Stimulated activated CD4-positive, alpha-beta T cell treated with anti-CD3 and anti-CD28 coated beads, Interleukin-15, amount 100 ng/mL, for 24 hours (primary cell): ENCODE results near the gene DAPK2.

Experiments
- DNase-seq: peaks from one replicate; pipeline ENCODE4 v3.0.0-alpha.2; 2020

DAPK2 gene

DNA sequence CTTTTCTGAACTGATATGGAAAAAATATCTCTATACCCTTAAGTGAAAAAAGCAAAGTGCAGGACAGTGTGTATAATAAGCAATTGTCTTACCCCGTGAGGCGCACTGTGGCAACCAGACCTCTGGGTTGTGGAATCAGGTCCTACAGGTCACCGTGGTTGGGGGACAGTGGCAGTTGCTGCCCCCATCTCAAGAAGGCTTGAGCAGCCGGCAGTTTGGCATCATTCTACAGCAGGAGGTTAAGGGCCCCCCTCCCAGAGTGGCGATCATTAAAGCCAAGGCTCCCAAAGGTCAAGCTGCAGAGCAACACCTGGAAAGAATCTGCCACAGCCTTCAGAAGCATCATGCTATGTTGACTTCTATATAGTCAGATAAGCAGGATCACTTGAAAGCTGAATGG lies 156.5 kb downstream of the DAPK2 start:
- no peak for DNase-seq

- DNase-seq, result no peak
These were observed 157.5 kb downstream of the DAPK2 start for GRCh38 chr15:63888823-63889222.

DNA sequence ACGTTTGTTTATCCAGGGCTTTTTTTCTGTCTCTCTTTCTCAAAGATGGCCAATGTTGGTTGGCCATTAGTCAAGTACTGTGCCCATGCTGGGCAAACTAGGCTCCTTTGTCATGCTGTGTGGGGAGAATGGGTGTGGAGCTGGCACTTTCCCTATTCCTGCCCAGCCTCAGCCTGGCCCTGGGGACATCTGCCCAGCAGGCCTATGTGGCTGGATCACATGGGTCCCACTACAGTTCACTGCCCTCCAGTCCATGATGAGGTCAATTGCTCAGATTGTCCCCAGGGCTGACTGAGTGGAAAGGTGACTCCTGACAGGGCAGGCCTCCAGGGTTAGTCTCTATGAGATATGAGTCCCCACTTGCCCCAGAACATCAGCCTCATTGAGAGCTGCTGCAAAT lies 158.1 kb downstream of the DAPK2 start:
- no peak for DNase-seq

DNA sequence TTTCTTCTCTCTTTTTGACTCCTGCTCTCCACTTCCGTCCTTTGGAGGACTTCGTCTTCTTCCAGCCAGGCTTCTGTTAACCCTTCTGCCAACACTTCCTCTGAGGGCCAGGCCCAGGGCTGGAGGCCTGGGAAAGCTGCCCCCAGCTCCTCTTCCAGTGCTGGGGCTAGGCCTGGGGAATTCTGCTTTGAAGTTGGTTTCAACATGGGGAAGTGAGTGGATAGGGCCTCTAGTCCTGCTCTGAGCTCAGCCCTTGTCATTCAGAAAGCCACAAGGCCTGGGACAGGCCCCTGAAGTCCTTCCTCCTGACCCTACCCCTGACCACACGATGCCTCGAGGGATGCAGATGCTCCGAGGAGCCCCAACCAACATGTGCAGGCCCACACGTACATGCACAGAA lies 158.7 kb downstream of the DAPK2 start:
- DNase-seq, result no peak

DNA sequence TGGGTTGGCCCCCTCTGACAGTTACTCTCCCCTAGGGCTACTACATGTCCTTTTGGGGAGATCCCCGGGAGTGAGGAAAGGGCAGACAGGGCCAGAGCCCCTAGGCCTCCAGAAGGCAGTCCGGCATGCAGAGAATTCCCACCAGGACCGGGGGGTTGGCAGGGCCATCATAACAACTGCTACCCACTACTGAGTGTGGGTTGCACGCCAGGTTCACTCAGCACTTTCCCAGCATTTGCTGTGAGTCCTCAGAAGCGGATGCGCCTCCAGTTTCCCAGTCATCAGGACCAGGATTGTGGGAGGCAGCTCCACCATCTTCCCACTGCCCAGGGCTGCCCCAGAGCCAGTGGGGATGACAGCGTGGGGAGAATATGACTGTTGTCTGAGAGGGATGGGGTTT lies 161.3 kb downstream of the DAPK2 start:
- DNase-seq, result no peak

- no peak for DNase-seq
These were observed 164.9 kb downstream of the DAPK2 start for GRCh38 chr15:63881431-63881830.

DNA sequence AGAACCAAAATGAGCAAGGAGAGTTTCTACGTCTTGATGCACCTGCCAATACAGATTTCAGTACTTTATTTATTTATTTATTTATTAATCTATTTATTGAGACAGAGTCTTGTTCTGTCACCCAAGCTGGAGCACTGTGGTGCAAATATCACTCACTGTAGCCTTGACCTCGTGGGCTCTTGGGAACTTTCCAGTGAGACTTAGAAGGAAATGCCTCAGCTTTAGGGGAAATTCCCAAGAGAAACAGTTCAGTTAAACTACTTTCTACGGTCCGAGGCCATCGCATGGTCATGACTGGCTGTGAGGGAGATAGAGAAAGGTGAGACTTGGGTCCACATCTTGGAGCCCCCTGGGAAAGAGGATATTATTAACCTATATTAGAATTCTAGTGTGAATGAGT lies 165.5 kb downstream of the DAPK2 start:
- no peak for DNase-seq

- no peak for DNase-seq
These were observed 166.3 kb downstream of the DAPK2 start for GRCh38 chr15:63879995-63880394.

- no peak for DNase-seq
These were observed 167.1 kb downstream of the DAPK2 start for GRCh38 chr15:63879211-63879610.

GRCh38 chr15:63877713-63878271 lies 168.5 kb downstream of the DAPK2 start:
- no peak for DNase-seq

DNA sequence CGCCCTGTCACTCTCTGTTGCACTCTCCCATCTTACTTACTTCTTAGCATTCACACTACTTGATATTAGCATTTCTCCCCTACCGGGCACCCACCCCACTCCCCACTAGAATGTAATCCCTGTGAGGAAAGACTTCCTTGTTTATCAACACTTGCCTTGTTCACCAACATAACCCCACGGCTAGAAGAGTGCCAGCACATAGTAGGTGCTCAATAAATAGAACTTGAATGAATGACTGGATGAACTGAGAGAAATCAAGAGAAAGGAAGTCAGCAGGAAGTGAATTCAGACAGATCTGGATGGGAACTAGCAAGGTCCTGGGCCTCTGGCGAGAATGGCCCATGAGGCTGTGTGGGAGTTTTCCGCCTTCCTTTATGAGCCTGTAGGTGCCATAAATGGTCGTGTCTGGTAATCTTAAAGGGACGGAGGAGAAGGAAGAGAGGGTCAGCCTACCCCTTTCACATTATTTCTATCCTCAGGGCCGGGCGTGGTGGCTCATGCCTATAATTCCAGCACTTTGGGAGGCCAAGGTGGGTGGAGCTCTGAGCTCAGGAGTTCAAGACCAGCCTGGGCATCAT lies 170.1 kb downstream of the DAPK2 start:
- no peak for DNase-seq

- no peak for DNase-seq
These were observed 171.7 kb downstream of the DAPK2 start for GRCh38 chr15:63874616-63875015.

GRCh38 chr15:63872759-63873510 lies 173.3 kb downstream of the DAPK2 start:
- no peak for DNase-seq

- no peak for DNase-seq
These were observed 175.6 kb downstream of the DAPK2 start for GRCh38 chr15:63870487-63871209.

DNA sequence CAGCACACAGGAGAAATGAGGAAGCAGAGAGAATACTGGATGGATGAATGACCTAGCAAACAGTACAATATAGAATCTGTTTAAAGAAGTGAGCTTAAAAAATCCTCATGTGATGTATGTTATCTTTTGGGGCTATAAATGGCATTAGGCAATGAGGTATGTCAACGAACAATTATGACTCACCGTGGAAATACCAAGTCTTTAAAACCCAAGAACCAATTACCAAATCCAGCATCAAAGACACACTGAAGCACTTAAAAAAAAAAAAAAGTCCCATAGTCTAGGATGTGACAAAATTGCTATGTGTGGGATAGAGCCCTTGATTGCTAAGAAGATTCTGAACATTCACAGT lies 176.3 kb downstream of the DAPK2 start:
- DNase-seq, result no peak

GRCh38 chr15:63869371-63870042 lies 176.8 kb downstream of the DAPK2 start:
- no peak for DNase-seq

GRCh38 chr15:63864186-63864585 lies 182.1 kb downstream of the DAPK2 start:
- no peak for DNase-seq

DNA sequence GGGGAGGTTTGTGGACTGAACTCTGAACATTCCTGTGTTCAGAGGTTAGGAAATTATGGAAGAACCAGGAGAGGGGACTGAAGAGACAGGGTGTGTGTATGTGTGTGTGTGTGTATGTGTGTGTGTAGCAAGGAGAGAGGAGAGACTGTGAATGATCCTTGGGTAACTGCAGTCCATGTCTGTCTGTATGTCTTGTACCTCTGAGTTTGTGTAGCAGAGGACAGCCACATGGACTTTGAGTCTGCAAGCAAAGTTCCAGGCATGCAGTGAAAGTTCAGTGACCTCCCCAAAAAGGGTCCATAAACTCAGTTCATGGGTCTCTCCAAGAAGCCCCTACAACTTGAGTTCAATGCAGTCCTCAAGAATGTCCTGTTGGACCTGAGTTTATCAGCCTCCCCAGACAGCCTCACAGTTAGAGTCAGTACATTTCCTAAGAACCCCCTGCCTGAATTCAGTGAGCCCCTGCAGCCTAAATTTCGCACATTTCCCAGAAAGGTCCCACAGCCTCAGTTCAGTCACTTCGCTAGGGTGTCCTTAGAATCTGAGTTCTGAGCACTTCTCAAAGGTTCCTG lies 184.3 kb downstream of the DAPK2 start:
- no peak for DNase-seq

DNA sequence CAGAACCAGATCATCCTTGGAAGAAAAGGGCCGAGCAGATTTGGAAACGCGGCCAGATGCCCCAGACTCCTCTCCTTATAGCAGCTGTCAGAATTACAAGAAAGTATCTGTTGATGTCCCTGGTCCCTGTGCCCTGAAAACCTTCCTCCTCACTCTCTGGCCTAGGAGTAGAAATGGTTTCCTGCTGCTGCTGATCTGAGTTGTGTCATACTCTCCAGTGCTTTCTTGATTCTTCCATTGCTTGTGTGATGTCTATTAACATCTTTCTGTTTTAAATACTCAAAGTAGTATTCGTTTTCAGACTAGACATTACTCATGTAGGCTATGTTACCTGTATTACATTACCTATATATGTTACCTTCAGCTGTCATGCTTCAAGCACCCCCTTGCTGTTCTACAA lies 185.7 kb downstream of the DAPK2 start:
- DNase-seq, result no peak

DNA sequence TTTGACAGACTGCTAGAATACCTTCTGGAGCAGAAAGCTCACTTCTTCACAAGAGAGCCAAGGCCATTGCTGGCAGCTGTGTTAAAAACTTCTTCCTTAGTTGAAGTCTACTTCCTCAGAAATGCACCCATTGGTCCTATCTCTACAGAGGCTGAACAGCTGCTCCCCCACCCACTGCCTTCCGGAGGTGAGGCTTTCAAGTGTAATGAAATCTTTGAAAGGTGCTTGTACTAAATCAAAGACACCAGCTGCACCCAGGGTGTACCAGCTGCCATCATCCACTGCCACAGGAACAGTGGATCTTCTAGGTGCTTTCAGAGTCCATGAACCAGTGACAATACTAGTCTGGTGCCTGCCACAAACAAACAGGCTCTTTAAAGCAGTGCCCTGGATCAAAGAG lies 186.1 kb downstream of the DAPK2 start:
- peak; percentile 57 for DNase-seq

- DNase-seq, result no peak
These were observed 187.4 kb downstream of the DAPK2 start for GRCh38 chr15:63858881-63859280.

- no peak for DNase-seq
These were observed 187.8 kb downstream of the DAPK2 start for GRCh38 chr15:63858448-63858847.

GRCh38 chr15:63857461-63857856 lies 188.8 kb downstream of the DAPK2 start:
- no peak for DNase-seq
